HG02763 (cell line): Measurements from ENCODE around the gene KRT14.

Experiments
- ATAC-seq: cut with Tn5 transposase; IDR thresholded peaks from one replicate; pipeline ENCODE4 v1.9.1; 2021; ENCODE audit warnings: mild to moderate bottlenecking, moderate library complexity; ENCODE audit not compliant: unreplicated experiment

Gene KRT14

GRCh38 chr17:41533613-41534012 lies 53.1 kb downstream of the KRT14 start:
- ATAC-seq = no peak

GRCh38 chr17:41532947-41533570 lies 53.6 kb downstream of the KRT14 start:
- no peak for ATAC-seq
